OCI-LY1 (cell line): ENCODE measurements around the gene AR.

Experiments used
- H2AFZ ChIP-seq: fragments of 200-600 bp; sonication (generic), shearing (Covaris generic); 2 replicates; pipeline ENCODE4 v1.6.0; 2014; ENCODE audit warnings: antibody characterized with exemption, mild to moderate bottlenecking, low read length
- H3F3A ChIP-seq: fragments of 200-600 bp; sonication (generic), shearing (Covaris generic); 2 replicates; pipeline ENCODE4 v1.6.0; 2014; ENCODE audit warnings: mild to moderate bottlenecking, antibody characterized with exemption, low read length, moderate library complexity; ENCODE audit not compliant: insufficient read depth
- H3K27ac ChIP-seq: fragments of 200-600 bp; sonication (generic); 2 replicates; pipeline ENCODE4 v1.5.1; 2014; ENCODE audit warnings: low read length, mixed run types, mild to moderate bottlenecking, low read depth; ENCODE audit not compliant: poor library complexity, severe bottlenecking
- H3K27me3 ChIP-seq: fragments of 200-600 bp; sonication (generic); 2 replicates; pipeline ENCODE4 v1.6.0; 2014; ENCODE audit warnings: antibody characterized with exemption, mild to moderate bottlenecking, low read length, moderate library complexity; ENCODE audit not compliant: insufficient read depth
- H3K36me3 ChIP-seq: fragments of 200-600 bp; sonication (generic); 2 replicates; pipeline ENCODE4 v1.6.1; 2014; ENCODE audit warnings: mild to moderate bottlenecking, antibody characterized with exemption, low read length, moderate library complexity, mixed read lengths; ENCODE audit not compliant: insufficient read depth
- H3K4me1 ChIP-seq: fragments of 200-600 bp; sonication (generic); 2 replicates; pipeline ENCODE4 v1.5.1; 2014; ENCODE audit warnings: mild to moderate bottlenecking, low read length, moderate library complexity; ENCODE audit not compliant: insufficient read depth, severe bottlenecking
- H3K4me2 ChIP-seq: fragments of 200-600 bp; sonication (generic), shearing (Covaris generic); 2 replicates; pipeline ENCODE4 v1.6.1; 2014; ENCODE audit warnings: low read length
- H3K4me3 ChIP-seq: fragments of 200-600 bp; sonication (generic); 2 replicates; pipeline ENCODE4 v1.5.1; 2014; ENCODE audit warnings: low read length, low read depth, mild to moderate bottlenecking, mixed read lengths; ENCODE audit not compliant: poor library complexity, severe bottlenecking
- H3K79me2 ChIP-seq: fragments of 200-600 bp; shearing (Covaris generic); 2 replicates; pipeline ENCODE4 v1.6.1; 2016; ENCODE audit warnings: mixed run types, low read length, mixed read lengths; ENCODE audit not compliant: insufficient read depth
- H3K9ac ChIP-seq: fragments of 200-600 bp; sonication (generic), shearing (Covaris generic); 2 replicates; pipeline ENCODE4 v1.6.1; 2014; ENCODE audit warnings: mild to moderate bottlenecking, low read length, mixed read lengths
- H3K9me2 ChIP-seq: fragments of 200-600 bp; sonication (generic), shearing (Covaris generic); 2 replicates; pipeline ENCODE4 v1.6.1; 2014; ENCODE audit warnings: low read depth, mild to moderate bottlenecking, low read length, mixed read lengths
- H3K9me3 ChIP-seq: fragments of 200-600 bp; shearing (Covaris generic); 2 replicates; pipeline ENCODE4 v1.6.1; 2014; ENCODE audit warnings: low read length, mixed read lengths
- H4K20me1 ChIP-seq: fragments of 200-600 bp; sonication (generic), shearing (Covaris generic); 2 replicates; pipeline ENCODE4 v1.6.0; 2016; ENCODE audit warnings: mild to moderate bottlenecking, low read length; ENCODE audit not compliant: insufficient read depth
- CTCF ChIP-seq: fragments of 200-600 bp; sonication (generic), shearing (Covaris generic); IDR thresholded peaks from 2 replicates; pipeline ENCODE4 v1.5.1; 2017; ENCODE audit warnings: mild to moderate bottlenecking, antibody characterized with exemption, low read length, moderate library complexity, mixed read lengths
- EZH2 ChIP-seq: fragments of 200-600 bp; sonication (generic), shearing (Covaris generic); IDR thresholded peaks from 2 replicates; pipeline ENCODE4 v1.8.0; 2017; ENCODE audit warnings: borderline replicate concordance, mixed run types, mild to moderate bottlenecking, antibody characterized with exemption, low read length, moderate library complexity, mixed read lengths

AR gene

GRCh38 chrX:67585401-67585800 lies 41.6 kb downstream of the AR start:
- H3K36me3 ChIP-seq: no peaks in the 10 kb centered on the region
- H3K4me2 ChIP-seq: no peak overlapping the region
- H2AFZ ChIP-seq: no peak overlapping the region
- no peak overlapping the region for H3K9ac ChIP-seq
- H3F3A ChIP-seq: no peaks in the 10 kb centered on the region
- H3K79me2 ChIP-seq: no peaks in the 10 kb centered on the region
- H3K27ac ChIP-seq: no peak overlapping the region
- H3K4me3 ChIP-seq: no peak overlapping the region
- H3K27me3 ChIP-seq: no peaks in the 10 kb centered on the region
- H3K4me1 ChIP-seq: no peaks in the 10 kb centered on the region
- H3K9me3 ChIP-seq: no peaks in the 10 kb centered on the region
- TF ChIP-seq EZH2 (no peak), CTCF (no peak)
- no peaks in the 10 kb centered on the region for H3K9me2 ChIP-seq
- no peaks in the 10 kb centered on the region for H4K20me1 ChIP-seq

GRCh38 chrX:67587946-67588624 lies 44.3 kb downstream of the AR start:
- no peaks in the 10 kb centered on the region for H3K36me3 ChIP-seq
- H3F3A ChIP-seq: no peaks in the 10 kb centered on the region
- no peak overlapping the region for H3K27ac ChIP-seq
- H3K27me3 ChIP-seq: no peaks in the 10 kb centered on the region
- H3K4me3 ChIP-seq: no peak overlapping the region
- no peak overlapping the region for H3K4me2 ChIP-seq
- H3K4me1 ChIP-seq: no peaks in the 10 kb centered on the region
- H2AFZ ChIP-seq: no peak overlapping the region
- no peaks in the 10 kb centered on the region for H3K9me2 ChIP-seq
- H3K9ac ChIP-seq: no peak overlapping the region
- no peaks in the 10 kb centered on the region for H4K20me1 ChIP-seq
- no peaks in the 10 kb centered on the region for H3K79me2 ChIP-seq
- TF ChIP-seq EZH2 (no peak), CTCF (no peak)
- no peaks in the 10 kb centered on the region for H3K9me3 ChIP-seq

GRCh38 chrX:67596839-67597790 lies 53.3 kb downstream of the AR start:
- H3K36me3 ChIP-seq: no peaks in the 10 kb centered on the region
- H3K9ac ChIP-seq: no peak overlapping the region
- H3F3A ChIP-seq: no peaks in the 10 kb centered on the region
- no peaks in the 10 kb centered on the region for H3K27me3 ChIP-seq
- H4K20me1 ChIP-seq: no peaks in the 10 kb centered on the region
- H3K9me3 ChIP-seq: no peaks in the 10 kb centered on the region
- no peaks in the 10 kb centered on the region for H3K9me2 ChIP-seq
- H3K4me2 ChIP-seq: no peak overlapping the region
- H3K79me2 ChIP-seq: no peaks in the 10 kb centered on the region
- no peak overlapping the region for H2AFZ ChIP-seq
- H3K4me3 ChIP-seq: no peak overlapping the region
- no peaks in the 10 kb centered on the region for H3K4me1 ChIP-seq
- TF ChIP-seq CTCF: no peak
- TF ChIP-seq EZH2: no peak
- H3K27ac ChIP-seq: no peak overlapping the region
